PC-9 (cell line): ENCODE measurements around the gene FAM53A. TPM values are rescaled to one million over a fixed set of nuclear protein-coding genes. Genes with fewer than 3 reads are reported as not detected.
A peak's percentile ranks its signal among the peaks of the same experiment; 100 is the strongest.

Source experiments
- BruUV-seq: library from RNA; stranded (reverse); fragments of 400-500 nt; replicated peaks from 2 replicates; lab custom pipeline; 2021; lab: Mats Ljungman, UMichigan
- CTCF ChIA-PET: fragments of 300-600 bp; sonication (Branson Sonifier 250); formaldehyde crosslinking; loops from one replicate; lab custom pipeline; 2022; ENCODE audit warnings: antibody characterized with exemption; lab: Charles Lee
- POLR2A ChIA-PET: fragments of 300-600 bp; sonication (Branson Sonifier 250); formaldehyde crosslinking; loops from one replicate; lab custom pipeline; 2022; ENCODE audit warnings: antibody characterized with exemption; ENCODE audit not compliant: unreplicated experiment; lab: Charles Lee
- DNase-seq, 2 experiments: peaks; one replicate each; pipeline versions ENCODE4 v3.0.0 to v3.0.0-alpha.2; 2015 to 2022; ENCODE audit warnings: mixed read lengths in 1 of 2
- H2AFZ ChIP-seq: fragments of 200-600 bp; sonication (generic); 2 replicates; pipeline ENCODE4 v1.8.1; 2017; ENCODE audit warnings: antibody characterized with exemption
- H3F3A ChIP-seq: fragments of 200-600 bp; sonication (generic); 2 replicates; pipeline ENCODE4 v1.8.1; 2017; ENCODE audit warnings: antibody characterized with exemption, mild to moderate bottlenecking, low read depth; ENCODE audit not compliant: insufficient read depth
- H3K27ac ChIP-seq: fragments of 200-600 bp; sonication (generic); 2 replicates; pipeline ENCODE4 v1.6.1; 2016; ENCODE audit warnings: mixed run types
- H3K27me3 ChIP-seq: fragments of 200-600 bp; sonication (generic); 2 replicates; pipeline ENCODE4 v1.6.1; 2016; ENCODE audit warnings: low read depth, mixed run types; ENCODE audit not compliant: insufficient read depth
- H3K36me3 ChIP-seq: fragments of 200-600 bp; sonication (generic); 2 replicates; pipeline ENCODE4 v1.6.1; 2016; ENCODE audit warnings: low read depth, mixed run types
- H3K4me1 ChIP-seq: fragments of 200-600 bp; sonication (generic); replicated peaks from 2 replicates; pipeline ENCODE4 v1.6.1; 2016; ENCODE audit warnings: mixed run types; ENCODE audit not compliant: insufficient read depth
- H3K4me2 ChIP-seq: fragments of 200-600 bp; sonication (generic); 2 replicates; pipeline ENCODE4 v1.6.1; 2017; ENCODE audit warnings: mixed run types
- H3K4me3 ChIP-seq: fragments of 200-600 bp; sonication (generic); 2 replicates; pipeline ENCODE4 v1.6.1; 2016; ENCODE audit warnings: mixed run types
- H3K79me2 ChIP-seq: fragments of 200-600 bp; sonication (generic); 2 replicates; pipeline ENCODE4 v1.6.1; 2017; ENCODE audit warnings: low read depth, mixed run types
- H3K9me2 ChIP-seq: fragments of 200-600 bp; sonication (generic); 2 replicates; pipeline ENCODE4 v1.8.1; 2017; ENCODE audit warnings: mild to moderate bottlenecking; ENCODE audit not compliant: insufficient read depth
- H3K9me3 ChIP-seq: fragments of 200-600 bp; sonication (generic); 2 replicates; pipeline ENCODE4 v1.8.1; 2016; ENCODE audit warnings: low read depth; ENCODE audit not compliant: insufficient read depth
- H4K20me1 ChIP-seq: fragments of 200-600 bp; sonication (generic); 2 replicates; pipeline ENCODE4 v1.8.1; 2017; ENCODE audit not compliant: insufficient read depth
- EZH2 ChIP-seq: fragments of 200-600 bp; sonication (generic); IDR thresholded peaks from 2 replicates; pipeline ENCODE4 v1.8.0; 2017; ENCODE audit warnings: antibody characterized with exemption, low read depth
- intact Hi-C: fragments of 100-400 bp; cut with micrococcal nuclease; formaldehyde crosslinking; loops from one replicate; pipeline ENCODE4 v1.10.0; 2022; ENCODE audit not compliant: unreplicated experiment
- total RNA-seq: library from RNA; stranded (reverse); gene quantifications from 2 replicates; pipeline ENCODE4 v1.2.3, GENCODE V29; 2021
- TF ChIP-seq, protein P1 (sequence below): fragments of 200-600 bp; sonication (generic); conservative IDR thresholded peaks from 2 replicates; pipeline ENCODE4 v1.6.1; 2017; ENCODE audit warnings: mixed run types, antibody characterized with exemption, mild to moderate bottlenecking, moderate library complexity

Gene FAM53A
- total RNA-seq, 1 experiment from 2014 or later: 4.0 TPM

DNA sequence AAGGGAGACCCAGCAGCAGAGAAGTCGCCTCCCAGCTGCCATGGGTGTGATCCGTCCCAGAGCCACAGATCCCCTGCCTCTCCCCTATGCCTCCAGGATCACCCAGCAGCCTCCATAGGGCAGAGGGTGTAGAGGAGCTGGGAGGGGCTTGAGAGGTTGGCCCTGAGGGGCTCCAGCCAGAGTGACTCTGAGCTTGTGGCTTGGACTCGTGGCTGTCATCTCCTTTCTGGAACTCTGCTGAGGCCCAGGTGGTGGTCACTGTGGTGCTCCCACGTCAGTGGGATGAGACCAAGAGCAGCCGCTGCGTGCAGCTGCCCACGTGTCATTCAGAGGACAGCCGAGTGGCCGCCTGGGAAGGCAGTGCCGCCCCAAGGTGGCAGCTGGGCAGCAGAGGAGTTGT lies 41.4 kb upstream of the FAM53A start:
- BruUV-seq: no TSS peak
- H3K4me1 ChIP-seq: peaks cover 64% of the 10 kb centered on the region
- H3K9me3 ChIP-seq: no peaks in the 10 kb centered on the region
- no peak for TF ChIP-seq EZH2
- TF ChIP-seq, protein P1, sequence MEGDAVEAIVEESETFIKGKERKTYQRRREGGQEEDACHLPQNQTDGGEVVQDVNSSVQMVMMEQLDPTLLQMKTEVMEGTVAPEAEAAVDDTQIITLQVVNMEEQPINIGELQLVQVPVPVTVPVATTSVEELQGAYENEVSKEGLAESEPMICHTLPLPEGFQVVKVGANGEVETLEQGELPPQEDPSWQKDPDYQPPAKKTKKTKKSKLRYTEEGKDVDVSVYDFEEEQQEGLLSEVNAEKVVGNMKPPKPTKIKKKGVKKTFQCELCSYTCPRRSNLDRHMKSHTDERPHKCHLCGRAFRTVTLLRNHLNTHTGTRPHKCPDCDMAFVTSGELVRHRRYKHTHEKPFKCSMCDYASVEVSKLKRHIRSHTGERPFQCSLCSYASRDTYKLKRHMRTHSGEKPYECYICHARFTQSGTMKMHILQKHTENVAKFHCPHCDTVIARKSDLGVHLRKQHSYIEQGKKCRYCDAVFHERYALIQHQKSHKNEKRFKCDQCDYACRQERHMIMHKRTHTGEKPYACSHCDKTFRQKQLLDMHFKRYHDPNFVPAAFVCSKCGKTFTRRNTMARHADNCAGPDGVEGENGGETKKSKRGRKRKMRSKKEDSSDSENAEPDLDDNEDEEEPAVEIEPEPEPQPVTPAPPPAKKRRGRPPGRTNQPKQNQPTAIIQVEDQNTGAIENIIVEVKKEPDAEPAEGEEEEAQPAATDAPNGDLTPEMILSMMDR: no peak
- DNase-seq: no peak
- no peak overlapping the region for H3K4me3 ChIP-seq
- H3K27me3 ChIP-seq: no peaks in the 10 kb centered on the region
- no peaks in the 10 kb centered on the region for H3K9me2 ChIP-seq
- H4K20me1 ChIP-seq: peaks cover 3% of the 10 kb centered on the region; the same call in 1 of the 2 replicates
- H3K4me2 ChIP-seq: no peak overlapping the region
- intact Hi-C loops: loop anchor here (5.0 to 10.0 kb wide), 3 partner anchors 52 to 381 kb away; partner anchors contain the start of gene UVSSA
- 0 out of 2 replicates have a peak, but pooled peaks cover 16% of the 10 kb centered on the region for H3K36me3 ChIP-seq
- no peak overlapping the region for H2AFZ ChIP-seq
- H3K79me2 ChIP-seq: peaks cover 71% of the 10 kb centered on the region
- ChIA-PET POLR2A (no interaction called here), CTCF (no interaction called here)
- peaks cover 61% of the 10 kb centered on the region for H3F3A ChIP-seq
- H3K27ac ChIP-seq: no peak overlapping the region

DNA sequence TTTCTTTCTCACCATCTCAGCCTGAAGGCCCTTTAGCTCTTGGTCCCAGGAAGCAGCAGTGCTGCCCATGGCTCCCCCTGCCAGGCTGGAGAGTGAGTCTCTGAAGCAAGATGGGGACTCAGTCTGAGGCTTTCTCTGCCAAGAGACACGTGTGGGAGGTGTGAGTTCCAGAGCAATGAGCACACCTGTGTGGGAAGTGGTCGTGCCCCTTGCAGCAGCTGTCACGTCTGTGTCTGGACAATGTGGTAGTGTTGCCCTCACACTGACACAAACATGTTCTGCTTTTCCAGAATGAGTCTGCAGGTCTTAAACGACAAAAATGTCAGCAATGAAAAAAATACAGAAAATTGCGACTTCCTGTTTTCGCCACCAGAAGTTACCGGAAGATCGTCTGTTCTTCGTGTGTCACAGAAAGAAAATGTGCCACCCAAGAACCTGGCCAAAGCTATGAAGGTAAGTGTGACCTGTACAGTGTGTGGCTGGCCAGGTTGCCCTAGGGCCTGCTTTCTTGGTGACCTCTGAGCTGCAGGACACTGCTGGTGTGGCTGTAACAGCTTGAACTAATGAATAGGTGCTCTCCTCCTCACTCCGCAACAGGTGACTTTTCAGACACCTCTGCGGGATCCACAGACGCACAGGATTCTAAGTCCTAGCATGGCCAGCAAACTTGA lies 39.2 kb upstream of the FAM53A start:
- ChIA-PET CTCF (interaction anchor here (0.8 to 1.0 kb wide), 2 partner anchors 30 kb away, joined by 3 to 4 read pairs; no protein-coding TSS in a partner anchor), POLR2A (no interaction called here)
- DNase-seq: no peak
- H3K9me3 ChIP-seq: no peaks in the 10 kb centered on the region
- peaks cover 71% of the 10 kb centered on the region for H3K79me2 ChIP-seq
- H3K4me2 ChIP-seq: peak overlapping the region; percentile 95
- H3K4me1 ChIP-seq: peaks cover 52% of the 10 kb centered on the region
- no peak overlapping the region for H3K27ac ChIP-seq
- BruUV-seq: TSS peak; percentile 22
- peaks cover 8% of the 10 kb centered on the region; the same call in 1 of the 2 replicates for H4K20me1 ChIP-seq
- 0 out of 2 replicates have a peak, but pooled peaks cover 9% of the 10 kb centered on the region for H3K36me3 ChIP-seq
- H2AFZ ChIP-seq: no peak overlapping the region
- no peaks in the 10 kb centered on the region for H3K9me2 ChIP-seq
- peak overlapping the region; percentile 93; the same call in 1 of the 2 replicates for H3K4me3 ChIP-seq
- no peaks in the 10 kb centered on the region for H3K27me3 ChIP-seq
- intact Hi-C loops: loop anchor here (10.0 kb wide), 2 partner anchors 172 to 378 kb away; partner anchors contain the start of gene UVSSA
- TF ChIP-seq EZH2: no peak
- TF ChIP-seq, protein P1: no peak
- peaks cover 49% of the 10 kb centered on the region for H3F3A ChIP-seq

DNA sequence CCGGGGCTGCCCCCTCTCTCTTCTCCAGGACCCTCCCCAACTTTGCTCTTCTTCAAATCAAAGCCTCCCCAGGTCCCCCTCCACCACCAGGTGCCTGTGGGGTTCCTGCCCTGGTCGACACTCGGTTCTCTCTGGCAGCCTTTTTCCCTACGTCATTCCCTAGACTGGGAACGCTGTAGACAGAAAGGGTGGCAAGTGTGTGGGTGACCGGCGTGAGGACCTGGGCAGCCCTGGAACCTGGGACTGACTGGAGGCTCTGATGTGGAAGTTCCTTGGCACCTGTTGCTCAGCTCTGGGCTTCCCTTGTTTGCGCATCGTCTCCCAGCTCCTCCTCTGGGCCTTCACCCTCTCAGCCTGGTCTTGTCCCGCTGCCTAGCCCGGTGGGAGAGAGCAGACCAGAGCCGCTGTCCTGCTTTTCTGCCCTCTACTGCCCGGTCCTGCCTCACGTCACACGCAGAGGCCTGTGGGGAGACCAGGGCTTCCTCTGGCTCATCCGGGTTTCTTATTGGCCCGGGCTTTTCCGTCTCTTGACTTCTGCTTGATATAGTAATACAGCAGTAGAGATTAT lies 38.5 kb upstream of the FAM53A start:
- Histone ChIP-seq H2AFZ (peak overlapping the region; percentile 74; the same call in 1 of the 2 replicates), H3K36me3 (0 out of 2 replicates have a peak, but pooled peaks cover 9% of the 10 kb centered on the region), H3F3A (peaks cover 46% of the 10 kb centered on the region), H3K4me3 (peak overlapping the region; percentile 93), H3K4me1 (peaks cover 46% of the 10 kb centered on the region), H3K27ac (no peak overlapping the region), H3K4me2 (peak overlapping the region; percentile 95), H4K20me1 (peaks cover 10% of the 10 kb centered on the region; the same call in 1 of the 2 replicates), H3K9me2 (no peaks in the 10 kb centered on the region), H3K27me3 (no peaks in the 10 kb centered on the region), H3K79me2 (peaks cover 76% of the 10 kb centered on the region), H3K9me3 (no peaks in the 10 kb centered on the region)
- no peak for DNase-seq
- POLR2A ChIA-PET: no interaction called here
- no TSS peak for BruUV-seq
- CTCF ChIA-PET: interaction anchor here (0.8 kb wide), 1 partner anchor 29 kb away, joined by 4 read pairs; no protein-coding TSS in a partner anchor
- intact Hi-C loops: loop anchor here (10.0 kb wide), 2 partner anchors 172 to 378 kb away; partner anchors contain the start of gene UVSSA
- no peak for TF ChIP-seq EZH2
- TF ChIP-seq, protein P1: no peak
